Measurements from ENCODE around the gene ARL8B. TPM values are rescaled to one million over a fixed set of nuclear protein-coding genes. Genes with fewer than 3 reads are reported as not detected.

The ARL8B gene
- total RNA-seq, 1 donor from 2014 or later: 57.9 TPM

GRCh38 chr3:5222283-5223005, 100.4 kb downstream of the ARL8B start:
- no peak for DNase-seq
- no peaks in the 10 kb centered on the region for H3K4me1 Mint-ChIP-seq
- H3K9me3 Mint-ChIP-seq: no peaks in the 10 kb centered on the region
- no peaks in the 10 kb centered on the region for H3K27me3 Mint-ChIP-seq
- no peak overlapping the region for H3K4me3 Mint-ChIP-seq
- ChIA-PET POLR2A (interaction anchor here (1.0 kb wide), 1 partner anchor 83 kb away, joined by 4 read pairs; no protein-coding TSS in a partner anchor), CTCF (interaction anchor here (1.0 kb wide), 1 partner anchor 84 kb away, joined by 3 read pairs; no protein-coding TSS in a partner anchor)
- TF ChIP-seq CTCF (IDR thresholded peaks at IDR 0.05): no peak
- ATAC-seq (ENCODE audit: low read depth): no peak
- H3K27ac Mint-ChIP-seq: no peak overlapping the region
- peaks cover 38% of the 10 kb centered on the region for H3K36me3 Mint-ChIP-seq (ENCODE audit: low read depth)
- intact Hi-C loops (cut with micrococcal nuclease): no loop called here

GRCh38 chr3:5226783-5227182, 104.7 kb downstream of the ARL8B start:
- Mint-ChIP-seq H3K36me3 (ENCODE audit: low read depth) (peaks cover 6% of the 10 kb centered on the region), H3K27ac (no peak overlapping the region), H3K4me1 (peaks cover 7% of the 10 kb centered on the region), H3K9me3 (no peaks in the 10 kb centered on the region), H3K27me3 (no peaks in the 10 kb centered on the region), H3K4me3 (no peak overlapping the region)
- ATAC-seq (ENCODE audit: low read depth) (no peak), DNase-seq (no peak)
- no peak for TF ChIP-seq CTCF (IDR thresholded peaks at IDR 0.05)
- ChIA-PET CTCF (interaction anchor here (1.2 to 2.1 kb wide), 2 partner anchors 10 to 104 kb away, joined by 3 to 4 read pairs; no protein-coding TSS in a partner anchor), POLR2A (no interaction called here)
- intact Hi-C loops (cut with micrococcal nuclease): loop anchor here (2.0 kb wide), 1 partner anchor 78 kb away; no protein-coding TSS in a partner anchor

- intact Hi-C loops (cut with micrococcal nuclease): loop anchor here (2.0 kb wide), 1 partner anchor 77 kb away; no protein-coding TSS in a partner anchor
- Mint-ChIP-seq H3K36me3 (ENCODE audit: low read depth) (peaks cover 2% of the 10 kb centered on the region), H3K4me3 (no peak overlapping the region), H3K4me1 (peaks cover 9% of the 10 kb centered on the region), H3K27ac (no peak overlapping the region), H3K27me3 (no peaks in the 10 kb centered on the region), H3K9me3 (no peaks in the 10 kb centered on the region)
- POLR2A ChIA-PET: interaction anchor here (1.0 kb wide), 1 partner anchor 734 kb away, joined by 3 read pairs; the partner anchor contains the start of gene ITPR1
- TF ChIP-seq CTCF (IDR thresholded peaks at IDR 0.05): no peak
- DNase-seq: no peak
- CTCF ChIA-PET: interaction anchor here (1.2 to 2.1 kb wide), 3 partner anchors 11 to 198 kb away, joined by 3 to 4 read pairs (median 3); no protein-coding TSS in a partner anchor
- ATAC-seq (ENCODE audit: low read depth): no peak
These were observed 105.7 kb downstream of the ARL8B start for GRCh38 chr3:5227812-5228211.

- Mint-ChIP-seq H3K9me3 (no peaks in the 10 kb centered on the region), H3K4me3 (no peak overlapping the region), H3K27me3 (no peaks in the 10 kb centered on the region), H3K36me3 (ENCODE audit: low read depth) (no peaks in the 10 kb centered on the region), H3K27ac (no peak overlapping the region), H3K4me1 (peaks cover 9% of the 10 kb centered on the region)
- TF ChIP-seq CTCF (IDR thresholded peaks at IDR 0.05): no peak
- intact Hi-C loops (cut with micrococcal nuclease): no loop called here
- POLR2A ChIA-PET: no interaction called here
- ATAC-seq (ENCODE audit: low read depth) (no peak), DNase-seq (no peak)
- CTCF ChIA-PET: no interaction called here
These were observed 107.3 kb downstream of the ARL8B start for GRCh38 chr3:5229414-5229813.

Other genes with a start within 250 kb of the ARL8B start
- gene BHLHE40, start 142.9 kb upstream of the ARL8B start, total RNA-seq: 41.5 and 43.9 TPM in 2 replicates
- gene EDEM1, start 65.4 kb downstream of the ARL8B start, total RNA-seq: 171 and 185 TPM in 2 replicates